H1 (cell line): ENCODE measurements around the gene NRP2. TPM values are rescaled to one million over a fixed set of nuclear protein-coding genes. Genes with fewer than 3 reads are reported as not detected.

Experiments
- CTCF ChIA-PET: fragments of 300-600 bp; sonication (Branson Sonifier 250); formaldehyde crosslinking; loops from one replicate; lab custom pipeline; 2021; ENCODE audit not compliant: partially characterized antibody; lab: Charles Lee
- POLR2A ChIA-PET: fragments of 300-600 bp; sonication (Branson Sonifier 250); formaldehyde crosslinking; loops from one replicate; lab custom pipeline; 2021; ENCODE audit warnings: inconsistent platforms; ENCODE audit not compliant: partially characterized antibody; lab: Charles Lee
- DNase-seq, 2 experiments: peaks; one replicate each; pipeline versions ENCODE4 v3.0.0 to v3.0.0-alpha.2; 2010 to 2022; ENCODE audit warnings: low spot score in 2 of 2, low read depth in 1 of 2, mixed read lengths in 1 of 2
- FAIRE-seq: peaks from 2 replicates; lab custom pipeline; 2011; peaks lifted over from hg19 to GRCh38; lab: Jason Lieb, UNC
- H2AFZ ChIP-seq: 2 replicates; pipeline ENCODE4 v1.8.1; 2012; ENCODE audit warnings: low read length, inconsistent platforms
- H2AK5ac ChIP-seq: 2 replicates; pipeline ENCODE4 v1.6.1; 2013; ENCODE audit warnings: low read depth, low read length
- H2BK120ac ChIP-seq: replicated peaks from 2 replicates; pipeline ENCODE3; 2013; ENCODE audit warnings: low read depth, low read length, inconsistent platforms
- H2BK12ac ChIP-seq: 2 replicates; pipeline ENCODE4 v1.6.1; 2013; ENCODE audit warnings: low read depth, low read length
- H2BK15ac ChIP-seq: 2 replicates; pipeline ENCODE4 v1.6.1; 2013; ENCODE audit warnings: low read length
- H2BK20ac ChIP-seq: 2 replicates; pipeline ENCODE4 v1.6.1; 2013; ENCODE audit warnings: low read length
- H2BK5ac ChIP-seq: 2 replicates; pipeline ENCODE4 v1.6.1; 2013; ENCODE audit warnings: low read depth, low read length
- H3K14ac ChIP-seq: 2 replicates; pipeline ENCODE4 v1.6.1; 2013; ENCODE audit warnings: inconsistent platforms; ENCODE audit not compliant: insufficient read length
- H3K18ac ChIP-seq: 2 replicates; pipeline ENCODE4 v1.6.1; 2013; ENCODE audit warnings: low read length; ENCODE audit errors: extremely low read depth
- H3K23ac ChIP-seq: 2 replicates; pipeline ENCODE4 v1.6.1; 2013; ENCODE audit warnings: inconsistent platforms; ENCODE audit not compliant: insufficient read length
- H3K23me2 ChIP-seq: 2 replicates; pipeline ENCODE4 v1.6.1; 2013; ENCODE audit warnings: low read depth, low read length
- H3K27ac ChIP-seq: 2 replicates; pipeline ENCODE4 v1.6.1; 2011; ENCODE audit warnings: low read depth, low read length, inconsistent platforms
- H3K27me3 ChIP-seq, 4 experiments: replicated peaks in 1 of 4; 1 replicate in 1 of 4; 2 replicates in 3 of 4; pipeline versions ENCODE4 v1.6.1 to v1.8.1; 2011 to 2013; ENCODE audit warnings: low read length in 3 of 4, mild to moderate bottlenecking in 3 of 4, inconsistent platforms in 2 of 4, mixed read lengths in 2 of 4, moderate library complexity in 1 of 4; ENCODE audit not compliant: control insufficient read depth in 3 of 4, insufficient read depth in 3 of 4; ENCODE audit errors: extremely low read depth in 1 of 4
- H3K36me3 ChIP-seq, 4 experiments: 2 replicates each; pipeline versions ENCODE4 v1.6.1 to v1.8.1; 2011 to 2013; ENCODE audit warnings: mild to moderate bottlenecking in 4 of 4, low read length in 3 of 4, moderate library complexity in 2 of 4, control low read depth in 1 of 4, inconsistent platforms in 1 of 4; ENCODE audit not compliant: insufficient read depth in 4 of 4, control insufficient read depth in 2 of 4
- H3K4ac ChIP-seq: replicated peaks from 2 replicates; pipeline ENCODE3; 2013; ENCODE audit warnings: low read length, low read depth, mixed read lengths, inconsistent platforms; ENCODE audit not compliant: insufficient read length
- H3K4me1 ChIP-seq, 4 experiments: replicated peaks in 1 of 4; 1 replicate in 1 of 4; 2 replicates in 3 of 4; pipeline versions ENCODE4 v1.6.1 to v1.8.1; 2011 to 2013; ENCODE audit warnings: low read length in 3 of 4, inconsistent platforms in 2 of 4, mixed read lengths in 1 of 4; ENCODE audit not compliant: insufficient read depth in 4 of 4, control insufficient read depth in 3 of 4
- H3K4me2 ChIP-seq, 2 experiments: 2 replicates each; pipeline versions ENCODE4 v1.6.1 to v1.8.1; 2011 to 2013; ENCODE audit warnings: low read depth in 2 of 2, low read length in 2 of 2, control low read depth in 1 of 2, inconsistent platforms in 1 of 2, mild to moderate bottlenecking in 1 of 2; ENCODE audit not compliant: insufficient read depth in 1 of 2
- H3K4me3 ChIP-seq, 4 experiments: fragments of 200-600, 300-600 bp in 1 of 4; sonication (generic), shearing (Covaris generic), sonication (Bioruptor Twin) in 1 of 4; 2 replicates each; pipeline versions ENCODE4 v1.5.1 to v1.8.1; 2011 to 2016; ENCODE audit warnings: low read length in 4 of 4, low read depth in 3 of 4, control low read depth in 2 of 4, inconsistent platforms in 2 of 4, mild to moderate bottlenecking in 2 of 4, mixed read lengths in 1 of 4, moderate library complexity in 1 of 4; ENCODE audit not compliant: insufficient read depth in 2 of 4; ENCODE audit errors: extremely low read depth in 1 of 4
- H3K56ac ChIP-seq: replicated peaks from 2 replicates; pipeline ENCODE3; 2013; ENCODE audit warnings: low read depth, mild to moderate bottlenecking, mixed read lengths, low read length, inconsistent platforms; ENCODE audit not compliant: insufficient read length
- H3K79me1 ChIP-seq: 2 replicates; pipeline ENCODE4 v1.6.1; 2013; ENCODE audit warnings: low read depth, low read length, control low read depth
- H3K79me2 ChIP-seq, 2 experiments: 2 replicates each; pipeline versions ENCODE4 v1.6.1 to v1.8.1; 2012 to 2013; ENCODE audit warnings: low read length in 2 of 2, mild to moderate bottlenecking in 2 of 2, inconsistent platforms in 1 of 2; ENCODE audit not compliant: insufficient read depth in 2 of 2, control insufficient read depth in 1 of 2
- H3K9ac ChIP-seq, 4 experiments: replicated peaks in 1 of 4; 1 replicate in 1 of 4; 2 replicates in 3 of 4; pipeline versions ENCODE4 v1.6.1 to v1.8.1; 2011 to 2013; ENCODE audit warnings: low read depth in 3 of 4, low read length in 3 of 4, control low read depth in 2 of 4, mild to moderate bottlenecking in 2 of 4, moderate library complexity in 2 of 4, inconsistent platforms in 1 of 4; ENCODE audit errors: extremely low read depth in 1 of 4
- H3K9me3 ChIP-seq, 2 experiments: 2 replicates each; pipeline versions ENCODE4 v1.6.1 to v1.8.1; 2012 to 2013; ENCODE audit warnings: mild to moderate bottlenecking in 2 of 2, moderate library complexity in 2 of 2, control low read depth in 1 of 2, inconsistent platforms in 1 of 2, low read depth in 1 of 2, low read length in 1 of 2, mixed read lengths in 1 of 2; ENCODE audit not compliant: insufficient read depth in 2 of 2
- H4K20me1 ChIP-seq, 2 experiments: replicated peaks in 1 of 2; 2 replicates each; pipeline versions ENCODE3 to v1.8.1; 2011 to 2013; ENCODE audit warnings: inconsistent platforms in 2 of 2, low read length in 2 of 2, mild to moderate bottlenecking in 1 of 2; ENCODE audit not compliant: insufficient read depth in 2 of 2, control insufficient read depth in 1 of 2
- H4K5ac ChIP-seq: 2 replicates; pipeline ENCODE4 v1.6.1; 2013; ENCODE audit warnings: low read length, low read depth, mixed read lengths, inconsistent platforms; ENCODE audit not compliant: insufficient read length
- H4K8ac ChIP-seq: 2 replicates; pipeline ENCODE4 v1.8.0; 2013; ENCODE audit warnings: mild to moderate bottlenecking, moderate library complexity, low read length, inconsistent platforms; ENCODE audit not compliant: insufficient read depth; ENCODE audit errors: extremely low read depth
- H4K91ac ChIP-seq: replicated peaks from 2 replicates; pipeline ENCODE3; 2013; ENCODE audit warnings: low read length, mixed read lengths, inconsistent platforms; ENCODE audit not compliant: insufficient read length
- ATF2 ChIP-seq: IDR thresholded peaks from 2 replicates; pipeline ENCODE4 v1.6.1; 2012; ENCODE audit warnings: low read length, inconsistent platforms
- ATF3 ChIP-seq: IDR thresholded peaks from 2 replicates; pipeline ENCODE4 v1.6.1; 2011; ENCODE audit warnings: low read depth, mild to moderate bottlenecking, low read length; ENCODE audit not compliant: insufficient read depth
- CHD1 ChIP-seq: IDR thresholded peaks from 2 replicates; pipeline ENCODE4 v1.6.1; 2012; ENCODE audit warnings: low read depth, low read length, improper control_type of control experiment
- CTBP2 ChIP-seq: IDR thresholded peaks from 2 replicates; pipeline ENCODE4 v1.7.0; 2011; ENCODE audit warnings: borderline replicate concordance, mild to moderate bottlenecking, moderate library complexity, mixed read lengths, low read length; ENCODE audit not compliant: insufficient read depth, insufficient read length
- RAD21 ChIP-seq, 2 experiments: IDR thresholded peaks in 1 of 2; conservative IDR thresholded peaks in 1 of 2; 2 replicates each; pipeline ENCODE4 v1.6.1; 2011; ENCODE audit warnings: low read depth in 2 of 2, low read length in 2 of 2, improper control_type of control experiment in 1 of 2, inconsistent platforms in 1 of 2, mild to moderate bottlenecking in 1 of 2, moderate library complexity in 1 of 2
- SRF ChIP-seq: IDR thresholded peaks from 2 replicates; pipeline ENCODE4 v1.6.1; 2011; ENCODE audit warnings: mild to moderate bottlenecking, low read depth, low read length, moderate library complexity
- TBP ChIP-seq: IDR thresholded peaks from 2 replicates; pipeline ENCODE4 v1.6.1; 2011; ENCODE audit warnings: low read depth, low read length, improper control_type of control experiment
- USF2 ChIP-seq: IDR thresholded peaks from 2 replicates; pipeline ENCODE4 v1.6.1; 2011; ENCODE audit warnings: low read length, improper control_type of control experiment
- YY1 ChIP-seq: IDR thresholded peaks from 2 replicates; pipeline ENCODE4 v1.6.1; 2011; ENCODE audit warnings: low read depth, mild to moderate bottlenecking, low read length
- WGBS, 2 experiments: shearing (Covaris generic) in 1 of 2; methylation state at CpG; one replicate each; pipeline versions ENCODE4 v1.1.6 to v1.1.7; 2013 to 2015; ENCODE audit warnings: low lambda C conversion rate in 2 of 2, mixed read lengths in 2 of 2, inconsistent platforms in 1 of 2, low coverage in 1 of 2, missing lambda C conversion rate in 1 of 2; ENCODE audit not compliant: insufficient replicate concordance in 2 of 2, insufficient coverage in 1 of 2, insufficient read length in 1 of 2; ENCODE audit errors: extremely low coverage in 1 of 2, missing lambda C conversion rate in 1 of 2; 5-methylcytosine and 5-hydroxymethylcytosine counted together
- polyA plus RNA-seq, 7 experiments: library from polyadenylated mRNA; depleted of rRNA in 3 of 7; stranded (reverse) in 5 of 7; unstranded in 2 of 7; fragments of >200 nt in 5 of 7; fragments of 200-250 nt in 2 of 7; gene quantifications; 1 replicate in 5 of 7; 2 replicates in 1 of 7; 4 replicates in 1 of 7; pipeline versions ENCODE4 v1.2.1 to v1.2.3, GENCODE V29; 2011 to 2013; ENCODE audit warnings: missing spikeins in 2 of 7, mixed read lengths in 2 of 7
- total RNA-seq: library from RNA; stranded (reverse); fragmentation: NEBNext Ultra II Directional; extraction: Animal tissue kit (Norgen Biotek cat#: 25700); gene quantifications from 2 replicates; pipeline ENCODE4 v1.2.1, GENCODE V29; 2021

NRP2 gene
- total and polyA plus RNA-seq, 2 of the 8 experiments (the other 6 are each of a cell fraction or from before 2014, with no cell fraction given) = 32.0 to 37.8 TPM

- Histone ChIP-seq H2BK12ac (peak overlapping the region; percentile 13; the same call in 1 of the 2 replicates), H3K79me2 (peaks cover 0 to 15% of the 10 kb centered on the region in 2 experiments; a peak in 2 of 4 replicates), H4K91ac (no peak overlapping the region), H3K4ac (no peak overlapping the region), H4K20me1 (no peaks in the 10 kb centered on the region), H3K23me2 (no peaks in the 10 kb centered on the region), H3K36me3 (peaks cover 0 to 6% (median 0%) of the 10 kb centered on the region in 4 experiments; a peak in 1 of 8 replicates), H2AK5ac (no peak overlapping the region), H3K4me1 (peaks cover 5 to 19% (median 13%) of the 10 kb centered on the region in 4 experiments), H4K5ac (no peak overlapping the region), H3K9ac (no peak overlapping the region), H2AFZ (no peak overlapping the region), H3K79me1 (no peaks in the 10 kb centered on the region), H4K8ac (no peak overlapping the region), H3K27ac (no peak overlapping the region), H2BK5ac (no peak overlapping the region; the same call in 1 of the 2 replicates), H2BK15ac (no peak overlapping the region), H3K4me3 (no peak overlapping the region), H3K4me2 (no peak overlapping the region), H3K56ac (no peak overlapping the region), H2BK20ac (no peak overlapping the region), H3K27me3 (no peaks in the 10 kb centered on the region), H3K23ac (no peak overlapping the region), H3K14ac (no peak overlapping the region), H3K9me3 (no peaks in the 10 kb centered on the region; a peak in 1 of 4 replicates), H3K18ac (no peak overlapping the region), H2BK120ac (no peak overlapping the region)
- WGBS, 2 experiments = 87% methylated on average over 5 of the region's 5 CpGs; no CpG with 5 or more reads in 1 of the 2 experiments
- ChIA-PET CTCF (interaction anchor here (1.3 to 4.5 kb wide), 4 partner anchors 9 to 81 kb away, joined by 3 to 31 read pairs (median 4); no protein-coding TSS in a partner anchor), POLR2A (interaction anchor here (1.9 kb wide), 1 partner anchor 15 kb away, joined by 11 read pairs; the partner anchor contains the start of gene NRP2)
- no peak for FAIRE-seq
- DNase-seq = no peak
- no peak for TF ChIP-seq SRF
- no peak for TF ChIP-seq TBP
- TF ChIP-seq USF2 = no peak
- TF ChIP-seq CTBP2 = no peak
- TF ChIP-seq CHD1 = no peak
- TF ChIP-seq YY1 = no peak
- no peak for TF ChIP-seq ATF3
- TF ChIP-seq ATF2 = no peak
- TF ChIP-seq RAD21 (IDR thresholded peaks at IDR 0.05 in 1 of 2, conservative IDR thresholded peaks at IDR 0.05 in 1 of 2; ENCODE audit: low read depth in 2 of 2, low read length in 2 of 2) = no peak
Measured at GRCh38 chr2:205696927-205697441, 14.7 kb downstream of the NRP2 start.
